Nephron progenitor cell (in vitro differentiated cells): Measurements from ENCODE around the gene PIPOX.

ENCODE experiments used
- DNase-seq: peaks from one replicate; pipeline ENCODE4 v3.0.0; 2021
- H3K27ac Mint-ChIP-seq: 2 replicates; pipeline ENCODE4 v1.8.0; 2021; ENCODE audit warnings: mild to moderate bottlenecking, moderate library complexity, mixed read lengths
- H3K27me3 Mint-ChIP-seq: 2 replicates; pipeline ENCODE4 v1.8.0; 2021; ENCODE audit warnings: mild to moderate bottlenecking, low read depth, mixed read lengths; ENCODE audit not compliant: poor library complexity
- H3K36me3 Mint-ChIP-seq: 2 replicates; pipeline ENCODE4 v1.8.0; 2021; ENCODE audit warnings: low read depth, mixed read lengths
- H3K4me1 Mint-ChIP-seq: 2 replicates; pipeline ENCODE4 v1.8.0; 2021; ENCODE audit warnings: mixed read lengths
- H3K4me3 Mint-ChIP-seq: 2 replicates; pipeline ENCODE4 v1.8.0; 2021; ENCODE audit warnings: mild to moderate bottlenecking, moderate library complexity, mixed read lengths
- H3K9me3 Mint-ChIP-seq: 2 replicates; pipeline ENCODE4 v1.8.0; 2021; ENCODE audit warnings: mild to moderate bottlenecking, moderate library complexity, mixed read lengths
- CTCF ChIP-seq: fragments of 200-600 bp; sonication (generic); IDR thresholded peaks from 2 replicates; pipeline ENCODE4 v1.5.0; 2021; ENCODE audit warnings: antibody characterized with exemption

PIPOX gene

GRCh38 chr17:29000973-29001372 is 42.0 kb upstream of the PIPOX start:
- no peak for TF ChIP-seq CTCF
- no peaks in the 10 kb centered on the region for H3K9me3 Mint-ChIP-seq
- H3K36me3 Mint-ChIP-seq, result no peaks in the 10 kb centered on the region
- H3K27me3 Mint-ChIP-seq, result peaks cover 75% of the 10 kb centered on the region
- peaks cover 11% of the 10 kb centered on the region for H3K4me1 Mint-ChIP-seq
- no peak overlapping the region for H3K27ac Mint-ChIP-seq
- no peak for DNase-seq
- no peak overlapping the region for H3K4me3 Mint-ChIP-seq

GRCh38 chr17:29002811-29003210 is 40.1 kb upstream of the PIPOX start:
- Mint-ChIP-seq H3K36me3 (no peaks in the 10 kb centered on the region), H3K27me3 (peaks cover 83% of the 10 kb centered on the region), H3K4me3 (no peak overlapping the region), H3K4me1 (peaks cover 12% of the 10 kb centered on the region), H3K9me3 (no peaks in the 10 kb centered on the region), H3K27ac (no peak overlapping the region)
- no peak for DNase-seq
- TF ChIP-seq CTCF, result no peak

- no peaks in the 10 kb centered on the region for H3K36me3 Mint-ChIP-seq
- TF ChIP-seq CTCF, result no peak
- no peak overlapping the region for H3K27ac Mint-ChIP-seq
- no peak for DNase-seq
- peaks cover 81% of the 10 kb centered on the region for H3K27me3 Mint-ChIP-seq
- no peaks in the 10 kb centered on the region for H3K9me3 Mint-ChIP-seq
- H3K4me3 Mint-ChIP-seq, result no peak overlapping the region
- H3K4me1 Mint-ChIP-seq, result peaks cover 12% of the 10 kb centered on the region
These were observed 39.7 kb upstream of the PIPOX start for GRCh38 chr17:29003289-29003688.

- peaks cover 74% of the 10 kb centered on the region for H3K27me3 Mint-ChIP-seq
- no peaks in the 10 kb centered on the region for H3K9me3 Mint-ChIP-seq
- no peak for TF ChIP-seq CTCF
- H3K4me1 Mint-ChIP-seq, result peaks cover 12% of the 10 kb centered on the region
- no peak overlapping the region for H3K4me3 Mint-ChIP-seq
- H3K36me3 Mint-ChIP-seq, result no peaks in the 10 kb centered on the region
- peak; percentile 40 for DNase-seq
- H3K27ac Mint-ChIP-seq, result no peak overlapping the region
These were observed 38.8 kb upstream of the PIPOX start for GRCh38 chr17:29004081-29004692.

- Mint-ChIP-seq H3K27me3 (peaks cover 59% of the 10 kb centered on the region), H3K9me3 (no peaks in the 10 kb centered on the region), H3K4me1 (peaks cover 17% of the 10 kb centered on the region), H3K36me3 (no peaks in the 10 kb centered on the region), H3K27ac (no peak within 1 kb of the TSS), H3K4me3 (peak within 1 kb of the TSS; percentile 38)
- no peak for TF ChIP-seq CTCF
- DNase-seq, result peak; percentile 97
These were observed 36.9 kb upstream of the PIPOX start, which contains the start of gene SEZ6 for GRCh38 chr17:29005936-29006511. SEZ6 (minus strand) TSS chr17:29006033; CDS start chr17:29005869, 164 bp downstream.

- no peak overlapping the region for H3K4me3 Mint-ChIP-seq
These were observed 35.5 kb upstream of the PIPOX start for GRCh38 chr17:29007456-29007855.

More at GRCh38 chr17:29007456-29007855, 35.5 kb upstream of the PIPOX start:
- no peak for TF ChIP-seq CTCF
- Mint-ChIP-seq H3K27me3 (peaks cover 51% of the 10 kb centered on the region), H3K4me1 (peaks cover 17% of the 10 kb centered on the region), H3K36me3 (no peaks in the 10 kb centered on the region), H3K9me3 (no peaks in the 10 kb centered on the region), H3K27ac (no peak overlapping the region)
- no peak for DNase-seq
